ENCODE measurements around the gene ASIC5. TPM values are rescaled to one million over a fixed set of nuclear protein-coding genes. Genes with fewer than 3 reads are reported as not detected.
"Not testable (repeated sequence)": the region's sequence is repeated elsewhere in the genome, so short reads cannot be mapped to it uniquely, and the experiment has no call there.

Gene ASIC5
- total and polyA plus RNA-seq, 5 donors = not detected

DNA sequence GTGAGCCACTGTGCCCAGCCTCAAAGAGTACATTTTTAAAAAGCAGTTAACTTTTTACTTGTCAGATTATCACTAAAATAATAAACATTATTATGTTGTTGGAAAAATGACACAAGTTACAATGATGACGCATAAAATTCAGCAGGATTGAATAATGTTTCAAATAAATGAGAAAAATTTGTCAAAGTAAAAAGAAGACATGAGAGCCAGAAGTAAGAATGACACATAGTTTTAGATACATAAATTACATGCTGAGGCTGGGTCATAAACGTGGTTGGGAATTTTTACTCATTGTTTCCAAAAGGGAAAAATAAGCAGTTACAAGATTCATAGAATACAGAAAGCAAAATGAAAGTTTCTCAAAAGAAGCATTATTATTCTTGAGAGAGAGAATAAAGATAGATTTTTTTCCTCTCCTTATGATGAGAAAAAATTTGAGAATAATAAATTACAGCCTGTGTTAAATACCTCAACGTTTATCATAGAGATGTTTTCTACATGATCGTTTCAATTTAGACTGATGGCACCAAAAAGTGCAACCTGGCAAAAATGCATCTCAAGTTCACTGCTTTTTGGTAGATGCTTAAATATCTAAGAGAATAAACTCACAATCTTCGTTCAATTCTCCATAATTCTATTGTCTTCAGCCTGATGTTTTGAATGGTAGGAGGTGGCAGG lies 66.8 kb downstream of the ASIC5 start:
- Histone ChIP-seq H3K27ac (ENCODE audit: low read length) (no peak overlapping the region), H3K4me1 (ENCODE audit: control insufficient read depth, insufficient read depth, low read length) (no peaks in the 10 kb centered on the region), H3K27me3 (ENCODE audit: control insufficient read depth, insufficient read depth) (no peaks in the 10 kb centered on the region), H3K9me3 (ENCODE audit: control insufficient read depth, low read length) (no peaks in the 10 kb centered on the region), H3K4me3 (ENCODE audit: low read length) (no peak overlapping the region)
- 80% methylated on average over 5 of the region's 5 CpGs for WGBS
- intact Hi-C loops (cut with DNase I) = no loop called here
- no peak for ATAC-seq
- no peak for DNase-seq

DNA sequence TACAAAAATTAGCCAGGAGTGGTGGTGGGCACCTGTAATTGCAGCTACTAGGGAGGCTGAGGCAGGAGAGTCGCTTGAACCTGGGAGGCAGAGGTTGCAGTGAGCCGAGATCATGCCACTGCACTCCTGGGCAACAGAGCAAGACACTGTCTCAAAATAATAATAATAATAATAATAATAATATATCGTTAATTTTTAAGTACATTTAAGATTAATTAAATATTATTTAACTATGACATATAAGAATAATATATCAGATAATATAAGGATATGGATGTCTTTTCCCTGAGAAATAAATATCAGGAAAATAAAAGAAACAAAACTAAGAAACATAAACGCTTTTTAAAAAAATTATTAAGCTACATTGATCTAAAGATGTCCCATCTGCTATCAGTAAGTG lies 68.5 kb downstream of the ASIC5 start:
- H3K4me3 ChIP-seq (ENCODE audit: low read length); H3K4me1 ChIP-seq (ENCODE audit: control insufficient read depth, insufficient read depth, low read length); H3K27me3 ChIP-seq (ENCODE audit: control insufficient read depth, insufficient read depth); ATAC-seq; DNase-seq; H3K27ac ChIP-seq (ENCODE audit: low read length); H3K9me3 ChIP-seq (ENCODE audit: control insufficient read depth, low read length); intact Hi-C loops (cut with DNase I): not testable (repeated sequence)
- WGBS = 95% methylated on average over 4 of the region's 4 CpGs

DNA sequence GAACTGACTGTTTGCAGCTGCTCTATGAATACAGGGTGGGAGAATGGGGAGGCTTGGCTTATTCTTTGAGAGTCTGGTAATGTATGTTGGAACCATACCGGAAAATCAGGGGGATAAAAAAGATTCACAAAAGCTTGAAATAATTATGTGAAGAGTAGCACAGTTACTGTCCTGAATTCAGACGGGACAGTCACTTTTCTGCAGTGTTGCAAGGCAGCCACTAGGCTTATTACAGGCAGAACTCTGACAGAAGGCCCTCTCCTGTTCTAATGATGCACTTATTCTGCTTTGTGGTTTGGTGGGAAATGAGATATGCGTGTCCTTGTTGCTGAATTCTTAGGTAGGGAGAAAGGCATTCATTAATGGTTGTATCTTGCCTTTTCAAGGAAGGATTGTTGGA lies 70.1 kb downstream of the ASIC5 start:
- no peaks in the 10 kb centered on the region for H3K27me3 ChIP-seq (ENCODE audit: control insufficient read depth, insufficient read depth)
- H3K4me3 ChIP-seq (ENCODE audit: low read length) = no peak overlapping the region
- H3K27ac ChIP-seq (ENCODE audit: low read length) = no peak overlapping the region
- 55% methylated on average over 3 of the region's 3 CpGs for WGBS
- intact Hi-C loops (cut with DNase I) = no loop called here
- ATAC-seq = peak in 1 of 2 donors; percentile 54
- no peak for DNase-seq
- H3K4me1 ChIP-seq (ENCODE audit: control insufficient read depth, insufficient read depth, low read length) = no peaks in the 10 kb centered on the region
- no peaks in the 10 kb centered on the region for H3K9me3 ChIP-seq (ENCODE audit: control insufficient read depth, low read length)

DNA sequence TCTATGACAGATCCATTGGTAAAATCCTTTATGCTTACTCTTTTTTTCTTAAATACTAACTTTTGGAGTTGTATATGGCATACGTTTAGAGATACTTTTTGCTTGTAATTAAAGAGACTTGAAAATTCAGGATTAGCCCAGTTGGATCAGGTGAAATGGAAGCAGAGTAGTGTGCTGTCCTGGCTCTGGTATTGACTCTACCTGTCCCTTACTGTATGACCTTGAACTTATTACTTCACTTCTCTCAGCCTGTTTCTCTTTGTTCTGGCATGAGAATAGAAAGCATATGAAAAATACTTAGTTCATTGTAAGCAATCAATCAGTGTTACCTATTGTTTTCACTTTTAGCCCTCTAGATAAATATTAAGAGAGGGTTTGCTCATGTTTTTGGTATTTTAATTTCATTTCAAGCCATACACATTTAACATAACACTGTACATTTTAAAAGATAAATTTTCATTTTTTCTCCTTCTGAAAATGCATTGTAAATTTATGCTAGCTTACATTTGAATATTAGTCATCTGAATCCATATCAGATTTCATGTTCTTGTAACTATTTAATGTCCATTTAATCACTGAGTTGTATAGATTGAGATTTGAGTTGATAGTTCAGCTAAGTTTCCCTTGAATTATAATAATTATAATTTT lies 71.4 kb downstream of the ASIC5 start:
- ATAC-seq (no peak), DNase-seq (no peak)
- no peaks in the 10 kb centered on the region for H3K27me3 ChIP-seq (ENCODE audit: control insufficient read depth, insufficient read depth)
- intact Hi-C loops (cut with DNase I) = no loop called here
- H3K27ac ChIP-seq (ENCODE audit: low read length) = no peak overlapping the region
- no peaks in the 10 kb centered on the region for H3K4me1 ChIP-seq (ENCODE audit: control insufficient read depth, insufficient read depth, low read length)
- H3K4me3 ChIP-seq (ENCODE audit: low read length) = no peak overlapping the region
- H3K9me3 ChIP-seq (ENCODE audit: control insufficient read depth, low read length) = no peaks in the 10 kb centered on the region
- 86% methylated on average over 1 of the region's 1 CpG for WGBS

DNA sequence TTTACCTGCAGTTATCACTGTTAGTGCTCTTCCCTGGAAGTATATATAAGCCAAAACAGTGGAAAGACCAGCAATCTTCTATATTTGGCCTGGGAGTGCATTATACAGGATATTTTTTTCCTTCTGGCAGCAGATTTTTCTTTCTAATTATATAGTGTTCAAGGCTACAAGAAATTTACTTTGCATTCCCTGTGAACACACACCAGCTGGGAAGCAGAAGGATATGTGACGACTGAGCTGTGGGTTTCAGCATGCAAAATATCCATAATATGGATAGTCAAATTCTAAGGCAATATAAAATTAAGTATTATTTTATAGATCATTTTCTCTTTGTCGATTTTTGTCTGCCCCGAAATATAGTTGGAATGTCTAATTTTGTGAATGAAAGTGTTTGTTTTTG lies 76.1 kb downstream of the ASIC5 start:
- Histone ChIP-seq H3K4me3 (ENCODE audit: low read length) (no peak overlapping the region), H3K4me1 (ENCODE audit: control insufficient read depth, insufficient read depth, low read length) (no peaks in the 10 kb centered on the region)
- intact Hi-C loops (cut with DNase I) = loop anchor here (5.0 to 10.0 kb wide), 4 partner anchors 115 to 385 kb away; no protein-coding TSS in a partner anchor

DNA sequence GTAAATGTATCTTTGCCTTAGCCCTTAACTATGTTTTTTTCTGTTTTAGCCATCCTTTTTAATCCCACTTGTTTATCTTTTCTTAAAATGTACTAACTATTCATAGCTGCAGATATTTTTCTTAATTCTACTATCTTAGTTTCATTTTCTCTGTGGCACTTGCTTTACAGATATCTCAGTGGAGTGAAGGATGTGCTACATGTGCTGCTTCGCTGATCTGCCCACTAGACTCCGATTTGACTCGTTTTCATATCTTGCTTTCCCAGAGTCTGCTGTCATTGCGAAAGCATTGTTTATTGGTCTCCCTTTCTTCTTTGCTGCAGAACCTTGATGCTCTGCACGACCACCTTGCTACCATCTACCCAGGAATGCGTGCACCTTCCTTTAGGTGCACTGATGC lies 76.7 kb downstream of the ASIC5 start:
- Histone ChIP-seq H3K4me1 (ENCODE audit: control insufficient read depth, insufficient read depth, low read length) (no peaks in the 10 kb centered on the region), H3K27me3 (ENCODE audit: control insufficient read depth, insufficient read depth) (no peaks in the 10 kb centered on the region), H3K9me3 (ENCODE audit: control insufficient read depth, low read length) (no peaks in the 10 kb centered on the region), H3K27ac (ENCODE audit: low read length) (no peak overlapping the region), H3K4me3 (ENCODE audit: low read length) (peak overlapping the region; percentile 18)
- no peak for ATAC-seq
- 47% methylated on average over 6 of the region's 6 CpGs for WGBS
- no peak for DNase-seq
- intact Hi-C loops (cut with DNase I) = loop anchor here (5.0 to 10.0 kb wide), 4 partner anchors 115 to 385 kb away; no protein-coding TSS in a partner anchor

More for the DNA sequence above, 76.1 kb downstream of the ASIC5 start:
- H3K9me3 ChIP-seq (ENCODE audit: control insufficient read depth, low read length) = no peaks in the 10 kb centered on the region
- DNase-seq (no peak), ATAC-seq (no peak)
- 88% methylated on average over 3 of the region's 3 CpGs for WGBS
- no peak overlapping the region for H3K27ac ChIP-seq (ENCODE audit: low read length)
- no peaks in the 10 kb centered on the region for H3K27me3 ChIP-seq (ENCODE audit: control insufficient read depth, insufficient read depth)

DNA sequence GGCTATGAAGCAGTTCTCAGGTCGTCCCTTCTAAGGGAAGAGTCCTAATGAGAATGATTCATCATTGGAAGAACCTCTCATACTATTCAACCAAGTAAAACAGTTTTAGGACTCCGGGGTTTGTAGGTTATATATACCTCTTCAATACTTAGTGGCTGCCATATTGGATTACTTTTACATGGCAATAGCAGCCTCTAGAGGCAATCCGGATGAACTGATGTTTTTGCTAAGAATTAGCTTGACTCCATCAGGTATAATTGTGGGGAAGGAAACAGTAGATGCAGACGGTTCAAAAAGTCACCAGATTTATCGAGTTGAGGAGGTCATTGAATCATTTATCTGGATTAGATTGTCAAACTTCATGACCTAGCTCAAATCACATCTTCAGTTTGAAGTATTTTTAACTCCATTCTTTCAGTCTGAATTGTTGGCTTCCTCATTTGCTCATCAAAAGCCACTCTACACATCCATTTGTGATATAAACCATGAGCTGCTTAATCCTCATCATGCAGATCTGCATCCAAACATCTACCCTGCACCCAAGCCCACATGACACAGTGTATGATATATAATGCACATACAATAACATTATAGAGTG lies 78.9 kb downstream of the ASIC5 start:
- no peaks in the 10 kb centered on the region for H3K4me1 ChIP-seq (ENCODE audit: control insufficient read depth, insufficient read depth, low read length)
- intact Hi-C loops (cut with DNase I) = loop anchor here (2.0 to 10.0 kb wide), 5 partner anchors 112 to 382 kb away; no protein-coding TSS in a partner anchor
- H3K9me3 ChIP-seq (ENCODE audit: control insufficient read depth, low read length) = no peaks in the 10 kb centered on the region
- H3K27ac ChIP-seq (ENCODE audit: low read length) = no peak overlapping the region
- no peak overlapping the region for H3K4me3 ChIP-seq (ENCODE audit: low read length)
- DNase-seq = no peak
- no peaks in the 10 kb centered on the region for H3K27me3 ChIP-seq (ENCODE audit: control insufficient read depth, insufficient read depth)
- peak; percentile 88 to 91 for ATAC-seq
- 18% methylated on average over 5 of the region's 5 CpGs for WGBS

DNA sequence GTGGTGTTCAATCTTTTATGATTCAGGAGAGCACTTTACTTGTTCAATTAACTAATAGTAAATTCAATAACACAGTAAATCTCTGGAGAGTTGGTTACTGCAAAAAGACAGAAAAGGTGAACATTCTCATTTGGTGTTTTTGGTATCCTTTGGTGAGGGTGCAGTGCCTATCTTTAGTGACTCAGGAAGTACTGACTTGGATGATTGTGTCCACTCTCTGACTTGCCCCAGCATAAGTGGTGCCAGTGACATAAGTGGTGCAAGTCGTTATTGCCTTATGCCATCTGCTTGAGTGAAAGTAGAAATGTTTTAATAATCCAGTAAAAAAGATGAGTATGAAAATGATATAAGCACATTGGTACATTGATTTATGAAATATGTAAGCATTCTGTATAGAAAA lies 80.2 kb downstream of the ASIC5 start:
- no peaks in the 10 kb centered on the region for H3K27me3 ChIP-seq (ENCODE audit: control insufficient read depth, insufficient read depth)
- WGBS = 51% methylated on average over 1 of the region's 1 CpG
- no peak overlapping the region for H3K27ac ChIP-seq (ENCODE audit: low read length)
- ATAC-seq (no peak), DNase-seq (no peak)
- no peak overlapping the region for H3K4me3 ChIP-seq (ENCODE audit: low read length)
- H3K4me1 ChIP-seq (ENCODE audit: control insufficient read depth, insufficient read depth, low read length) = no peaks in the 10 kb centered on the region
- no peaks in the 10 kb centered on the region for H3K9me3 ChIP-seq (ENCODE audit: control insufficient read depth, low read length)
- intact Hi-C loops (cut with DNase I) = loop anchor here (2.0 to 10.0 kb wide), 5 partner anchors 111 to 381 kb away; no protein-coding TSS in a partner anchor

DNA sequence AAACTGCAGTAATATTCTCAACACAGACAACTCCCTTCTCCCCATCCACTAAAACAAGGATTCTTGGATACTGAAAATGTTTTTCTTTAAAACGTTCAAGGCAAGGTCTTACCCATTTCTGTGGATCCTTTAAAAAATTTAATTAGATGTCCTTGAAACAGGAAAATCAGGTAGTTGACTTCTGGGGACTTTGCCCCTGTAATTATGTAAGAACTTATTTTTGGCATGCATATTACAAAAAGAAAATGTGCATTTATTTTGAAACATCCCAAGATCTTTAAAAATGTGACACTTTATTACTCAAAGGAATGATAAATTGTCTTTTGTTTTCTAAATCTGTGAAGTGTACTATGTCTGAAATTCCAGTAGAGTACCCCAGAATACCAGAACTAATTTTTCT lies 81.4 kb downstream of the ASIC5 start:
- Histone ChIP-seq H3K4me3 (ENCODE audit: low read length) (no peak overlapping the region), H3K9me3 (ENCODE audit: control insufficient read depth, low read length) (no peaks in the 10 kb centered on the region), H3K27ac (ENCODE audit: low read length) (no peak overlapping the region), H3K4me1 (ENCODE audit: control insufficient read depth, insufficient read depth, low read length) (no peaks in the 10 kb centered on the region), H3K27me3 (ENCODE audit: control insufficient read depth, insufficient read depth) (no peaks in the 10 kb centered on the region)
- no peak for DNase-seq
- ATAC-seq = no peak
- intact Hi-C loops (cut with DNase I) = loop anchor here (5.0 to 10.0 kb wide), 4 partner anchors 110 to 380 kb away; no protein-coding TSS in a partner anchor
- 56% methylated on average over 1 of the region's 1 CpG for WGBS

DNA sequence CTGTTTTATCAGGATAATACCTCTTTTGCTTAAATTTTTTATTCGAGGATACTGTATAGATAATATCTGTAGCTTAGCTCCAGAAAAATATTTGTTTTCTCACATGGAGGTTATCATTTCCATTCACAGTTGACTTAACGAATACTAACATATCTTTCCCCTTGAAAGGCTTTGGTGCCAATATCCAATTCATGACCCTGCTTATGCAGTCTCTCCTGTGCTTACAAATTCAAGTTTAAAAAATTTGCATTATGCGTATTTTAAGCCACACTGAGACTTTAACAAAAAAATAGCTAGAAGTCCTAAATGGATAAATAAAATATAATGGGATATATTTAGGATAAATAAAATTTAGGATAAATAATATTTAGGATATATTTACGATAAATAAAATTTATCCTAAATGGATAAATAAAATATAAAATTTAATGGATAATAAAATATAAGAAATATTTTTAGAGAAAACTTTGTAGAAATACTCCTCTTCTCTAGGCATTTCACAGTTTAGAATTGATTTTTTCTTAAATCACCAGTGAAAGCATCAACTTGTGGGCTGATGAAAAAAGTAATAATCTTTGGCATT lies 84.7 kb downstream of the ASIC5 start:
- no peak overlapping the region for H3K4me3 ChIP-seq (ENCODE audit: low read length)
- intact Hi-C loops (cut with DNase I) = loop anchor here in 3 of 4 donors (5.0 to 10.0 kb wide), 4 partner anchors 107 to 377 kb away; no protein-coding TSS in a partner anchor
- DNase-seq = no peak
- no peaks in the 10 kb centered on the region for H3K27me3 ChIP-seq (ENCODE audit: control insufficient read depth, insufficient read depth)
- H3K9me3 ChIP-seq (ENCODE audit: control insufficient read depth, low read length) = no peaks in the 10 kb centered on the region
- no peak overlapping the region for H3K27ac ChIP-seq (ENCODE audit: low read length)
- no peaks in the 10 kb centered on the region for H3K4me1 ChIP-seq (ENCODE audit: control insufficient read depth, insufficient read depth, low read length)
- WGBS = 84% methylated on average over 4 of the region's 4 CpGs
- ATAC-seq = no peak

DNA sequence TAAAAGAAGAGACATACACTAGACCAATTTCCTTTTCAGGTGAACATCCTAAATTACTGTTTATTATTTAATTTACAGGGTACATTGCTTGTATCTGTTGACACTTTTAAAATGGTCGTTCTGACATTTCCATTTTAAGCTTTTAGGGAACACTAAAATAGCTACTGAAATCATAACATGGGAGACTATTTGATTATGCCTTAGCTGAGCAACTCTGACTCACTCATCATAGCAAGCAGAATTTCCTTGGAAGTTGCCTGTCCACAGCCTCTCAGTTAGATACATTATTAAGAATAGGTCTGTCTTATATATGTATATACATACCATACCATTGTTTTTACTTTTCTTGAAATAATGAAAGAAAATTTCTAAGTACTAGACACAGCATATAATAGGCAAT lies 85.3 kb downstream of the ASIC5 start:
- Histone ChIP-seq H3K27ac (ENCODE audit: low read length) (no peak overlapping the region), H3K4me1 (ENCODE audit: control insufficient read depth, insufficient read depth, low read length) (no peaks in the 10 kb centered on the region), H3K4me3 (ENCODE audit: low read length) (no peak overlapping the region), H3K27me3 (ENCODE audit: control insufficient read depth, insufficient read depth) (no peaks in the 10 kb centered on the region), H3K9me3 (ENCODE audit: control insufficient read depth, low read length) (no peaks in the 10 kb centered on the region)
- intact Hi-C loops (cut with DNase I) = loop anchor here in 3 of 4 donors (5.0 to 10.0 kb wide), 4 partner anchors 106 to 376 kb away; no protein-coding TSS in a partner anchor
- ATAC-seq (no peak), DNase-seq (no peak)
- WGBS = 35% methylated on average over 1 of the region's 1 CpG
